ENCODE data around the gene OR2D3.
"Not testable (repeated sequence)": the region's sequence is repeated elsewhere in the genome, so short reads cannot be mapped to it uniquely, and the experiment has no call there.

Gene OR2D3

DNA sequence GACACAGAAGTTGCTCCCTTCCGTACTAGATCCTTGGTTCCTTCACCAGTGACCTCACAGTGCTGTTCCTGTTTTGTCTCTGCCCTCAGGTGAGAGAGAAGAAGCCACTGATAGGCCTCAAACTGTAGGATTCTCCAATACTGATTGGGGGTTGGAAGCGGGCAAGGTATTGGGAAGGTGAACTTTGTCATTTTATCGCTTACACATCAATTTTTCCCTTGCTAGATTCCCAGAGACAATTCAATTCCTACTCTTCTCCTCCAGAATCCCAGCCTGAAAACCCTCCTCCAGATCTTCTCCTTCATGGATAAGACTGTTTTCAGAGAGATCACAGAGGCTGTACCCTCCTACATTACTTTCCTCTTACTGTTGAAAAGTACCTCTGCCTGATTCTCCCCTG, 9.4 kb upstream of the OR2D3 start:
- Histone ChIP-seq H3K9ac (ENCODE audit: low read depth, low read length) (no peak overlapping the region), H3K36me3 (ENCODE audit: insufficient read depth, low read length) (no peaks in the 10 kb centered on the region), H3K9me3 (ENCODE audit: control insufficient read depth, insufficient read depth, low read length) (no peaks in the 10 kb centered on the region), H3K4me1 (ENCODE audit: insufficient read depth, low read length) (no peaks in the 10 kb centered on the region)

DNA sequence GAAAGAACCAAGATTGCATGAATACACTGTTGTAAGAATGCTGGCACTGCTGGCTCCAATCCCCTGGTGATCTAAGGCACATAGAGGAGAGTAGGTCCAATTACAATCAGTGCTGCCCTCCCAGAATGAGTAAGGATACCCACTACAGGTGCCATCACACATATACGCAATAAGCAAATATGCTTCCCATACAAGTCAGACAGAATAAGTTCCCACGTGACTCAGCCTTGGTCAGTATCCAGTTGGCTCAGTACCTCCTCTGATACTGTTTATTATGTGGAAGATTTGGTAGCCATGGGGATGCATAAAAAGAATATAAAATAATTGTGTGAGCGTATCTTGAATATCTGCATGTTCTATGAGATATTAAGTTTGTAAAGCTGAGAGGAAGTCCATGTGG, 8.9 kb upstream of the OR2D3 start:
- Histone ChIP-seq H3K36me3 (ENCODE audit: insufficient read depth, low read length) (no peaks in the 10 kb centered on the region), H3K9me3 (ENCODE audit: control insufficient read depth, insufficient read depth, low read length) (no peaks in the 10 kb centered on the region), H3K9ac (ENCODE audit: low read depth, low read length) (no peak overlapping the region), H3K4me1 (ENCODE audit: insufficient read depth, low read length) (no peaks in the 10 kb centered on the region)

DNA sequence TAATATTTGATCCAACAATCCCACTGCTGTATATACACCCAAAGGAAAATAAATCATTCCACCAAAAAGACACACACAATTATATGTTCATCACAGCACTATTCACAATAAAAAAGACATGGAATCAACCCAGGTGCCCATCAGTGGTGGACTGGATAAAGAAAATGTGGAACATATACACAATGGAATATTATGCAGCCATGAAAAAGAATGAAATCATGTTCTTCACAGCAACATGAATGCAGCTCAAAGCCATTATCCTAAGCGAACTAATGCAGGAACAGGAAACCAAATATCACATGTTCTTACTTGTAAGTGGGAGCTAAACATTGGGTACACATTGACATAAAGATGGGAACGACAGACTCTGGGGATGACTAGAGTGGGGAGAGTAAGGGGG, 1.1 kb upstream of the OR2D3 start:
- no peak overlapping the region for H3K9ac ChIP-seq (ENCODE audit: low read depth, low read length)
- H3K36me3 ChIP-seq (ENCODE audit: insufficient read depth, low read length), result no peaks in the 10 kb centered on the region
- no peaks in the 10 kb centered on the region; the same call in 1 of the 2 replicates for H3K9me3 ChIP-seq (ENCODE audit: control insufficient read depth, insufficient read depth, low read length)
- H3K4me1 ChIP-seq (ENCODE audit: insufficient read depth, low read length), result no peaks in the 10 kb centered on the region

DNA sequence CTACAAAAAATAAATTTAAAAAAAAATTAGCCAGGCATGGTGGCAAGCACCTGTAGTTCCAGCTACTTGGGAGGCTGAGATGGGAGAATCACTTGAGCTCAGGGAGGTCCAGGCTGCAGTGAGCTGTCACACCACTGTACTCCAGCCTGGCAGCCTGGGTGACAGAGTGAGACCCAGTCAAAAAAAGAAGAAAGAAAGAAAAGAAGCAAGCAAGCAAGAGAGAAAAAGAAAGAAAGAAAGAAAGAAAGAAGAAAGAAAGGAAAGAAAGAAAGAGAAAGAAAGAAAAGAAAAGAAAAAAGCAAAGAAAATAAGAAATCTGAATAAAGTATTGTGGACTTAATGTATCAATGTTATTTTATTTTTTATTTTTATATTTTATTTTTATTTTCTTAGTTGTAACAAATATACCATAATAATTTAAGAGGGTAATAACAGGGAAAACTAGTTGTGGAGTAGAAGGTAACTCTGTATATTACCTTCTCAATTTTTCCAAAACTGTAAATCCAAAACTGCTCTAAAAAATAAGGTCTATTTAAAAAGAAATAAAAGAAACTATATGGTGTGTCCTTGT, 4.3 kb downstream of the OR2D3 start:
- Histone ChIP-seq H3K4me1 (ENCODE audit: insufficient read depth, low read length) (peaks cover 7% of the 10 kb centered on the region), H3K9ac (ENCODE audit: low read depth, low read length) (0 out of 2 replicates have a peak overlapping the region, but pooled peaks have one; percentile 69), H3K36me3 (ENCODE audit: insufficient read depth, low read length) (no peaks in the 10 kb centered on the region), H3K9me3 (ENCODE audit: control insufficient read depth, insufficient read depth, low read length) (no peaks in the 10 kb centered on the region; the same call in 1 of the 2 replicates)

DNA sequence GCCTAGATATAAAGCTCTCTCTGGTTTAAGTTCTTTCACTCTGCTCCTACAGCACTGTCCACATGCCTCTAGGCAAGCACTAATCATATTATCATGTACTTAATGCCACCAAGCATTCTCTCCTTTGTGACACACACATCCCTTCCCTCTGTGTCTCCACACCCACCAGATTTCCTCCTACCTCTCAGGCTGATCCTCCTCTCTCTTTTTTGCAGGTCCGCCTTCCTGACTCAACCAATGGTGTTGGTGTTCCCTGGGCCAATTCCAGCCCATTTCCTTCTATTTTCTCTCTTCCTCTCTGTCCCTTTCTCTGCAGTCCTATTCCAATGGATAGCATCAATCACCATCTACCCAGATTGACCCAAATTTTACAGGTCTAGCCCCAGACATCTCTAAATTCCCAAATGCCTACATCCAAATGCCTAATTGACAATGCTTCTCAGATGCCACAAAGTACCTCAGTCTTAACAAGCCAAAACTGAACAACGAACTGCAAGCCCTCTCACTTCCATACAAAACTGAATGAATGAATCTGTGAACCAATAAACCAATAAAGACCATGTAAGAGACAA, 4.9 kb downstream of the OR2D3 start:
- H3K9ac ChIP-seq (ENCODE audit: low read depth, low read length), result peak overlapping the region; percentile 69
- H3K36me3 ChIP-seq (ENCODE audit: insufficient read depth, low read length), result no peaks in the 10 kb centered on the region
- H3K9me3 ChIP-seq (ENCODE audit: control insufficient read depth, insufficient read depth, low read length), result no peaks in the 10 kb centered on the region; the same call in 1 of the 2 replicates
- H3K4me1 ChIP-seq (ENCODE audit: insufficient read depth, low read length), result peaks cover 7% of the 10 kb centered on the region

DNA sequence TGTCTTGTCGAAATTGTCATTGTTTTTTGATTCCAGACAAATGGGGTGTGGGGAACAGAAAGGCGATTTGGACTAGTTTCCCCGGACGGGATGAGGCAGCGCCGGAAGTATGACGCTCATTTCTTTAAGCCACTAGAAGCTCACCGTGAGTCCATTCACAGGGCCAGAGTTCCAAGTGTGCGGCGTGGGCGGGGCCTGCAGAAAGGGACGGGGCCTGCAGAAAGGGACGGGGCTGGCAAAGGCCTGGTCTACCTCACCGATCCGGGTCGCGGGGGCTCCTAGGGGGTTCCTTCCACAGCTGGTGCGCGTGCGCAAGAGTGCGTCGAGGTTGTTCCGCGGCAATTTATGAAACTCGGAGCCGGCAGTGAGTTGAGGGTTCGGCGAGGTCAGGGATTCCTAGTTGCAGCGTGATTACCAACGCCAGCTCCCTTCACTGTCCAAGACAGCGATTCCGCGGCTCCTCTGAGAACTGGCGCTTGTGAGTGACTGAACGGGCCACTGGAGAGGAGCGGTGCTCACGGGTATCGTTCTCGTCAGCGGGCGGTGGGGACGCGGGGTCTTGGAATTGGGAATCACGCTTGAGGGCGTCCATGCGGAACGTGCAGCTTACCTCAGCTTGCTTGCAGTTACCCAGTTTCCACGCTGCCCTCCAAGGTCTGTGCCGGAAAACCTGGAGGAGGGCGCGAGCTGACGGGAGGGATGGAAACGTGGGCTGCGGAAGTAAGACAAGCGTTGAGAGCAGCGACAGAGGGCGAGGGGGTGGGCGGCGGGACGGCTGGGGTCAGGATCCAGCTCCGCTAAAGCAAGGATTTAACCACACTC, 5.6 kb downstream of the OR2D3 start, which contains the start of gene ZNF215:
TSS of gene ZNF215 (plus strand) at position 219 of the 822 bp plus-strand sequence. CDS start 5,847 bp downstream, outside the sequence.
- H3K9me3 ChIP-seq (ENCODE audit: control insufficient read depth, insufficient read depth, low read length), result no peaks in the 10 kb centered on the region; the same call in 1 of the 2 replicates
- H3K36me3 ChIP-seq (ENCODE audit: insufficient read depth, low read length), result no peaks in the 10 kb centered on the region
- peaks cover 7% of the 10 kb centered on the region for H3K4me1 ChIP-seq (ENCODE audit: insufficient read depth, low read length)
- peak within 1 kb of the TSS; percentile 69 for H3K9ac ChIP-seq (ENCODE audit: low read depth, low read length)

DNA sequence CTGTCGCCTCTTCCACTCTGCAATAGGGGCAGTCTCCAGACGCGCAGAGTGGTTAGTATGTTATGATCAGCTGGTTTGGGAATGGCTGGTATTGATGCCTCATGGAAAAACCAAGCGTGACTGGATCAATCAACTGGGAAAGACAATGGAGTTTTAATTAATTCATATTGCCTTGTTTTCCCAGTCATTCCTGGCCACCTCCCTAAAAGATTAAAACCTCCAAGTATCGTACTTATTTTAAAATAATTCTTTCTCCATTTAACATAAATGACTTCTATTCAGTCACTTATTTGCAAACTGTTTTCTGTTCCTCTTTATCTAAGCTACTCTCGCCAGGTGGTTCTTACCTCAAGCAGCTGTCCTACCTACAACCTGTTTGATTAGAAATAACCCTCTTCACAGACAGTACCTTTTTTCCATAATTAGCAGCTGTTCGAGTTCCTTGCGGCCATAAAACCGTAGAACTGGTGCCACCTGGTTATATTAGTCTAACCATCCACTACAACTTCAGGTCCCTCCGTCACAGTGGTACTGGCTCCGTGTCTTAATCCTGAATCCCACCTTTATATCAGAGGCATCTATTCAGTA, 6.3 kb downstream of the OR2D3 start:
- peaks cover 7% of the 10 kb centered on the region for H3K4me1 ChIP-seq (ENCODE audit: insufficient read depth, low read length)
- H3K9ac ChIP-seq (ENCODE audit: low read depth, low read length), result peak overlapping the region; percentile 69
- no peaks in the 10 kb centered on the region; the same call in 1 of the 2 replicates for H3K9me3 ChIP-seq (ENCODE audit: control insufficient read depth, insufficient read depth, low read length)
- H3K36me3 ChIP-seq (ENCODE audit: insufficient read depth, low read length), result no peaks in the 10 kb centered on the region

DNA sequence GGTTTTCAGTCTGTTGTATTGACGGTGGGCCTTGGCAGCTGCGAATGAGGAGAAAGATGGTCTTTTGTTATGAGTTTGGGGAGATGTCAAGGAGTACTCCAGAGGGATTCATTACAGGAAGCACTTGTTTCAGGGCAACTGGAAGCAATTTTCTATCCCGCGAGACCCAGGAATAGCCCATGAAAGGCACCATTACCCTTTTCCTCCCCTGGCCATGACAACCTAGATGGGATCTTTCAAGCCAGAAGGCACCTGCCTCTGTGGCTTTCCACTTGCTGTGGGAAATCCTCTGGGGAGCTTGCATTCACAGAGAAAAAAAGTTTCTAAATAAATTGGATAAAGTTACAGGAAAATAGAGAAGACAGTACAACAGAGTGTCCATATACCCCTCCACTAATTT, 8.1 kb downstream of the OR2D3 start:
- H3K9me3 ChIP-seq (ENCODE audit: control insufficient read depth, insufficient read depth, low read length), result no peaks in the 10 kb centered on the region; the same call in 1 of the 2 replicates
- no peaks in the 10 kb centered on the region; the same call in 1 of the 2 replicates for H3K36me3 ChIP-seq (ENCODE audit: insufficient read depth, low read length)
- H3K4me1 ChIP-seq (ENCODE audit: insufficient read depth, low read length), result peaks cover 7% of the 10 kb centered on the region
- H3K9ac ChIP-seq (ENCODE audit: low read depth, low read length), result no peak overlapping the region

DNA sequence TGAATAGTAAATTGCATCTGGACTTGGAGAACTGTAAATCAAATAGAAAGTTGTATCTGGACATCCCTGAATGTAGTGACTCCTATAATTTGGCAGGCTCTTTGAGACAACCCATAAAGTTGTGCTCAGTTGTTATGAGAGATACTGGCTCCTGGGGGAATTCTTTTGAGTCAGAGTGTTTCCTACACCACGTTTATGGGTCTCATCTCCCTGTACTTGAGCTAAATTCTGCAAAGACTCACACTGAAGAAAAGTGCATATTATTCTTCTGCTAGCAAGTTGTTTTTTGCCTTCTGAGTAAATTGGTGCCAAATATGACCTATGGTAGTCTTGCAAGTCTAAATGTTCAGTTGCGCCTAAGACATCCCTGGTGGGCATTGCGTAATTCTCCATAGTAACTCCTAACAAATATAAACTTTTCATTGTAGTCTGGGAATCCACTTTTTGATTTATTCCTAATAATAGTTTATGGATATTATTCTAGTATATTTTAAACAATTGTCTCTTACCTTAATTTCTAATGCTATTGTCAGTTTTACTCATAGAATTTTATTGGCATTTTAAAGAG, 10.4 kb downstream of the OR2D3 start:
- Histone ChIP-seq H3K4me1 (ENCODE audit: insufficient read depth, low read length) (peaks cover 7% of the 10 kb centered on the region), H3K9ac (ENCODE audit: low read depth, low read length) (no peak overlapping the region), H3K36me3 (ENCODE audit: insufficient read depth, low read length) (no peaks in the 10 kb centered on the region; the same call in none of the 2 replicates), H3K9me3 (ENCODE audit: control insufficient read depth, insufficient read depth, low read length) (no peaks in the 10 kb centered on the region)

DNA sequence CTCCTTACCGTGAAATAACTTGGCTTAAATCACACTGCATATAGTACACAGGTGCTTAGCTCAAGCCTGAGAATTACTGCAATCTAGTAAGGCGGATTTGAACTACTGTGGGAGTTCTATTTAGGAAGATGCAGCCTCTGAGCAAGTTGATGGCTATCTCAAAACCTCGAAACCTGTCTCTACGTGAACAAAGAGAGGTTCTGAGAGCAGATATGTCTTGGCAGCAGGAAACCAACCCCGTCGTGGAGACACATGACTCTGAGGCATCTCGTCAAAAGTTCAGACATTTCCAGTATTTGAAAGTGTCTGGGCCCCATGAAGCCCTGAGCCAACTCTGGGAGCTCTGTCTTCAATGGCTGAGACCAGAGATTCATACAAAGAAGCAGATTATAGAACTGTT, 11.3 kb downstream of the OR2D3 start:
- H3K9me3 ChIP-seq (ENCODE audit: control insufficient read depth, insufficient read depth, low read length), result no peaks in the 10 kb centered on the region
- H3K4me1 ChIP-seq (ENCODE audit: insufficient read depth, low read length), result peaks cover 7% of the 10 kb centered on the region
- peaks cover 4% of the 10 kb centered on the region for H3K36me3 ChIP-seq (ENCODE audit: insufficient read depth, low read length)
- H3K9ac ChIP-seq (ENCODE audit: low read depth, low read length), result no peak overlapping the region

DNA sequence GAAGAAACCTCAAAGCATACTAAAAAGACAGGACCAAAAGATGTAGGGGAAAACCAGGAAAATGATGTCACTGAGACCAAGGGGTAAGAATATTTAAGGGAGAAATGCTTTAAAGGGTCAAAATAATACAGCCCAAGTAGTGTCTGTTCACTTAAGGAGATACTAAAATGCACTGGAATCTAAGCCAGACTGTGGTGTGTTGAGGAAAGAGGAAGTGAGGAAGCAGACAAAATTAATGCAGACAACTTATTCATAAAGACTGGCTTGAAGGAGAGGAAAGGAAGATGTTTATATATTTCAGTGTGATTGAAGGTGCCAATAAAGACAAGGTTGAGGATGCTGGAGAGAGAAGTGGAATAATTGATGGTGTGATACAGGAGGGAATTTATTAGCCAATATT, 21.2 kb downstream of the OR2D3 start:
- H3K4me1 ChIP-seq (ENCODE audit: insufficient read depth, low read length), result no peaks in the 10 kb centered on the region
- no peaks in the 10 kb centered on the region for H3K9me3 ChIP-seq (ENCODE audit: control insufficient read depth, insufficient read depth, low read length)
- peaks cover 4% of the 10 kb centered on the region; the same call in 1 of the 2 replicates for H3K36me3 ChIP-seq (ENCODE audit: insufficient read depth, low read length)
- H3K9ac ChIP-seq (ENCODE audit: low read depth, low read length), result no peak overlapping the region

DNA sequence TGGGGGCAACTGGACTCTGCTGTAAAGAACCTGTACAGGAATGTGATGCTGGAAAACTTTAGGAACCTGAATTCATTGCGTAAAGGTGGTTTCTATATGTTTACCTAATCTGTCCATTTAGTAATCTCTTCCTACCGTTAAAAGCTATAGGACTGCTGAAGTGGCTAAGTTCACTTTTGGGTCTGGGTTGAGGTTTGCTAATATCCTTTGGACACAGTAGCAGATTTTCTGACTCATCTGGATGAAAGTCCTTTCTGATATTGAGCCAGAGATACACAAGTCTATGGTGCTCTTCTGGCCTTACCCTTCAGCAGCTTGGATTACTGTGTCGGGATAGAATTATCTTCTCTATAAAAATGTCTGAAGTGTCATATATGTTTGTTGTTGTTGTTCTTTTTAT, 22.3 kb downstream of the OR2D3 start:
- Histone ChIP-seq H3K4me1 (ENCODE audit: insufficient read depth, low read length) (no peaks in the 10 kb centered on the region), H3K36me3 (ENCODE audit: insufficient read depth, low read length) (peaks cover 4% of the 10 kb centered on the region; the same call in 1 of the 2 replicates), H3K9me3 (ENCODE audit: control insufficient read depth, insufficient read depth, low read length) (no peaks in the 10 kb centered on the region), H3K9ac (ENCODE audit: low read depth, low read length) (no peak overlapping the region)

DNA sequence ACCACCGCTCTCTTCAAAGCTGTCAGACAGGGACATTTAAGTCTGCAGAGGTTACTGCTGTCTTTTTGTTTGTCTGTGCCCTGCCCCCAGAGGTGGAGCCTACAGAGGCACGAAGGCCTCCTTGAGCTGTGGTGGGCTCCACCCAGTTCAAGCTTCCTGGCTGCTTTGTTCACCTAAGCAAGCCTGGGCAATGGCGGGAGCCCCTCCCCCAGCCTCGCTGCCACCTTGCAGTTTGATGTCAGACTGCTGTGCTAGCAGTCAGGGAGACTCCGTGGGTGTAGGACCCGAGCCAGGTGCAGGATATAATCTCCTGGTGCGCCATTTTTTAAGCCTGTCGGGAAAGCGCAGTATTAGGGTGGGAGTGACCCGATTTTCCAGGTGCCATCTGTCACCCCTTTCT, 33.4 kb downstream of the OR2D3 start:
- H3K9ac ChIP-seq (ENCODE audit: low read depth, low read length); H3K4me1 ChIP-seq (ENCODE audit: insufficient read depth, low read length); H3K36me3 ChIP-seq (ENCODE audit: insufficient read depth, low read length); H3K9me3 ChIP-seq (ENCODE audit: control insufficient read depth, insufficient read depth, low read length): not testable (repeated sequence)

DNA sequence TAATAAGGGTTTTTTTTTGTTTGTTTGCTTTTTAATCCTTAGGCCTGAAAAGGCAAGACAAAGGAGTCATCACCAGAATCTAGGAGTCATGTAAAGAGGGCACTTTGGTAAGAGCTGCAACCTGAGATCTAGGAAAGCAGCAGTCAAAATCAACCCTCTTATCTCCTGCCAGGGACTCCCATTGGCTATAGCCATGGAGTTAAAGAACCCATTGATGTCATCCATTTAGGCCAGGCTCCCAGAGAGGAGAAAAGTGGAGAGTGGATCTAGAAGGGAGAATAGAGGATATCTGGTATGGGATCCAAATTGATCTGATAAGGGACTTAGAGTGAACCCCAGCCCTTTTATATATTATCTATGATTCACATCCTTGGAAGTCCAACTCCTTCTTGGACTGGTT, 41.3 kb downstream of the OR2D3 start:
- no peak overlapping the region for H3K9ac ChIP-seq (ENCODE audit: low read depth, low read length)
- H3K36me3 ChIP-seq (ENCODE audit: insufficient read depth, low read length), result no peaks in the 10 kb centered on the region; the same call in 1 of the 2 replicates
- no peaks in the 10 kb centered on the region for H3K4me1 ChIP-seq (ENCODE audit: insufficient read depth, low read length)
- H3K9me3 ChIP-seq (ENCODE audit: control insufficient read depth, insufficient read depth, low read length), result no peaks in the 10 kb centered on the region
